Measurements from ENCODE around the gene TRPM7. TPM values are rescaled to one million over a fixed set of nuclear protein-coding genes. Genes with fewer than 3 reads are reported as not detected.

Gene TRPM7
- total and polyA plus RNA-seq, 4 donors, result 17.6 to 59.7 (median 37.1) TPM

DNA sequence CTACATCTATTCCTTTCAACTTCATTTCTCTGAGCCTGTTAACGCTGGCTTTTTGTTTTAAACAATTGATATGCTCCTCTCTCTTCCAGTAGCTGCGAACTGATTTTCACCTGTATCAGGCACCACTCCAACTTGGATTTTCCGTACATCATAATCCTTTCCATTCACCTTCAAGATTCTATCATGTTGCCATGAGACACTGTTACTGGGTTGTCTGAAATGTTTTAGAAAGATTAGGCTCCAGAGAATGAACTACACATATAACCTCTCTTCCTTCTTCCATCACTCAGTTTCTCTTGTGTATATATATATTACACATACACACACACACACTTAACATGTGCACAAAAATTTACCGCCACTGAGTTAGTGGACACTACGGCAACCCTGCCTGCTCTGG lies 140.0 kb downstream of the TRPM7 start, which contains the start of gene USP50:
Gene USP50, minus strand, starts transcription at position 101 of the 400 bp plus-strand sequence. CDS start 141 bp downstream, outside the sequence.
- 97% methylated on average over 3 of the region's 5 CpGs for WGBS (ENCODE audit: insufficient coverage)
- Histone ChIP-seq H3K27ac (ENCODE audit: low read depth, low read length) (no peak within 1 kb of the TSS), H3K4me3 (ENCODE audit: low read depth, low read length) (no peak within 1 kb of the TSS), H3K36me3 (ENCODE audit: control insufficient read depth, insufficient read depth, low read length) (no peaks in the 10 kb centered on the region), H3K9me3 (ENCODE audit: control insufficient read depth, insufficient read depth, low read length) (no peaks in the 10 kb centered on the region), H3K27me3 (ENCODE audit: control insufficient read depth, insufficient read depth, low read length) (no peaks in the 10 kb centered on the region), H3K4me1 (ENCODE audit: control insufficient read depth, insufficient read depth, low read length) (no peaks in the 10 kb centered on the region)
- DNase-seq (ENCODE audit: low read depth in 4 of 6, low spot score in 6 of 6), result no peak

DNA sequence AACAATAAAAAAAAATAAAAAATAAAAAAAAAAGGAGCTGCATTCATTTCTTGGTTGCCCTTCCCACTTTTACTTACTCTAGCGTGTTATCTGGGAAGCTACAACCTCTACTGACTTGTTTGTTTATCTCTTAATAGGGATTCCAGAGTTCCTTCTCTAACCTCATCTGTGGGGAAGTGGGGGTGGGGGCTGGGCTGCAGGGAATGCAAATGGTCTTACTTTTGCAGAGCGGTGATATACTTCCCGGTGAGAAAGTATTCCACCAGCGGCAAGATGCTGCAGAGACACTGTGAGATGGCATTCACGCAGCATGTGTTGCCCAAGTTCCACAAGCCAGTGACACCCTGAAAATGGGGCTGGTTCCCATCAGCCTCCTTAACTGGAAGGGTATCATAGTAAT lies 142.2 kb downstream of the TRPM7 start:
- DNase-seq (ENCODE audit: low read depth in 4 of 6, low spot score in 6 of 6), result no peak
- H3K27ac ChIP-seq (ENCODE audit: low read depth, low read length), result no peak overlapping the region
- no peaks in the 10 kb centered on the region for H3K4me1 ChIP-seq (ENCODE audit: control insufficient read depth, insufficient read depth, low read length)
- H3K27me3 ChIP-seq (ENCODE audit: control insufficient read depth, insufficient read depth, low read length), result no peaks in the 10 kb centered on the region
- H3K4me3 ChIP-seq (ENCODE audit: low read depth, low read length), result no peak overlapping the region
- H3K36me3 ChIP-seq (ENCODE audit: control insufficient read depth, insufficient read depth, low read length), result no peaks in the 10 kb centered on the region
- WGBS (ENCODE audit: insufficient coverage), result 75% methylated on average over 4 of the region's 5 CpGs
- no peaks in the 10 kb centered on the region for H3K9me3 ChIP-seq (ENCODE audit: control insufficient read depth, insufficient read depth, low read length)

DNA sequence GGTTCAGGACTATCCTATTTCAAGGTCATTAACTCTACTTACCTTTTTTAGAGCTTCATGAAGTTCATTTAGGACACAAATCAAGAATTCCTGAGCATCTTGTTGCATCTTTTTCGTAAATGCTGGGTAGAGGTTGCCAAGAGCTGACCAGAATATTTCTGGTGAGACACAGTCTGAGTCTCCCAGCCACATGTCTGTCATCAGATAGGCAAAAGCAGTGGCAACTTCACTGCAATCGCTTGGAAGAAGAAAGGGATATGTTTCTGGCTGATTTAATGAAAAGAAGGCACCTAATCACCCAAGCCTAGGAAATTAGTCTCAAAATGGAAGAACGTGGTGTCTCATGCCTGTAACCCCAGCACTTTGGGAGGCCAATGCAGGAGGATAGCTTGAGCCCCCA lies 143.0 kb downstream of the TRPM7 start:
- H3K36me3 ChIP-seq (ENCODE audit: control insufficient read depth, insufficient read depth, low read length), result no peaks in the 10 kb centered on the region
- H3K27ac ChIP-seq (ENCODE audit: low read depth, low read length), result no peak overlapping the region
- H3K4me1 ChIP-seq (ENCODE audit: control insufficient read depth, insufficient read depth, low read length), result no peaks in the 10 kb centered on the region
- no peaks in the 10 kb centered on the region for H3K27me3 ChIP-seq (ENCODE audit: control insufficient read depth, insufficient read depth, low read length)
- no peak overlapping the region for H3K4me3 ChIP-seq (ENCODE audit: low read depth, low read length)
- no peak for DNase-seq (ENCODE audit: low read depth in 4 of 6, low spot score in 6 of 6)
- WGBS (ENCODE audit: insufficient coverage), result 88% methylated on average over 2 of the region's 3 CpGs
- H3K9me3 ChIP-seq (ENCODE audit: control insufficient read depth, insufficient read depth, low read length), result no peaks in the 10 kb centered on the region

DNA sequence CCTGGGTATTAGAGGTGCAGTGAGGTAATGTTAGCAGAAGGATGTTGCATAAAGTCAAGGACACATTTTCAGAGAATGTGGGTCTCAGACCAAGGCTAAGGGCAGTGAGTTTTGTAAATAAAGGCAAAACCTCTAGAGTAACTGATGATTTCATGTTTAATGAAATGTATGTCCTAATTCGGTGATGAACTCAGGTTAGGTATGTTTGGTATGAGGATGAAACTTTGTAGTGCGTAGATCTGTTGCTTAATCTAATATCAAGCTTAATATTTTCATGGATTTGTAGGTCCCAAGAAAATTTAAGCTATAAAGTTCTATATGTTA lies 143.7 kb downstream of the TRPM7 start:
- Histone ChIP-seq H3K27ac (ENCODE audit: low read depth, low read length) (no peak overlapping the region), H3K4me1 (ENCODE audit: control insufficient read depth, insufficient read depth, low read length) (no peaks in the 10 kb centered on the region), H3K4me3 (ENCODE audit: low read depth, low read length) (no peak overlapping the region), H3K36me3 (ENCODE audit: control insufficient read depth, insufficient read depth, low read length) (no peaks in the 10 kb centered on the region), H3K9me3 (ENCODE audit: control insufficient read depth, insufficient read depth, low read length) (no peaks in the 10 kb centered on the region), H3K27me3 (ENCODE audit: control insufficient read depth, insufficient read depth, low read length) (no peaks in the 10 kb centered on the region)
- DNase-seq (ENCODE audit: low read depth in 4 of 6, low spot score in 6 of 6), result no peak
- no CpG with 5 or more reads among the region's 2 CpGs for WGBS (ENCODE audit: insufficient coverage)

DNA sequence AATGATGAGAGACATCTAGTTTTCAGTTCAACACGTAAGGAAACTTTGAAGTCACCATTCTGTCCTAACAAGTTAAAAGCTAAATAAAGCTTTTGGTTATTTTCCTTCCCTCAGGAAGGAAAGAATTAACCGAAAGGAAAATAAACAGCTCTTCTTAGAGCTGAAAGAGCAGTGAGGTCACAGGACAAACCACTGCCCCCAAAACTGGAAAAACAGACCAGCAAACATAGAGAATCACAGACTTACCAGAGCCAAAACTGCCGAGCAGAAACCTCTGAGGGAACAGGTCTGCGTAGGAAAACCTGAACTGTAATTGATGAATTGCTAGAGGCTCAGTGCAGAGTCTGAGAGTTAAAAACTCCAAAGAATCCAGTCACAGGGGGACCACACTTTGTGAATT lies 154.8 kb downstream of the TRPM7 start:
- no peaks in the 10 kb centered on the region for H3K27me3 ChIP-seq (ENCODE audit: control insufficient read depth, insufficient read depth, low read length)
- H3K9me3 ChIP-seq (ENCODE audit: control insufficient read depth, insufficient read depth, low read length), result no peaks in the 10 kb centered on the region
- H3K36me3 ChIP-seq (ENCODE audit: control insufficient read depth, insufficient read depth, low read length), result no peaks in the 10 kb centered on the region
- H3K4me3 ChIP-seq (ENCODE audit: low read depth, low read length), result no peak overlapping the region
- no peak for DNase-seq (ENCODE audit: low read depth in 4 of 6, low spot score in 6 of 6)
- H3K4me1 ChIP-seq (ENCODE audit: control insufficient read depth, insufficient read depth, low read length), result no peaks in the 10 kb centered on the region
- no peak overlapping the region for H3K27ac ChIP-seq (ENCODE audit: low read depth, low read length)
- WGBS (ENCODE audit: insufficient coverage), result 53% methylated on average over 2 of the region's 4 CpGs

DNA sequence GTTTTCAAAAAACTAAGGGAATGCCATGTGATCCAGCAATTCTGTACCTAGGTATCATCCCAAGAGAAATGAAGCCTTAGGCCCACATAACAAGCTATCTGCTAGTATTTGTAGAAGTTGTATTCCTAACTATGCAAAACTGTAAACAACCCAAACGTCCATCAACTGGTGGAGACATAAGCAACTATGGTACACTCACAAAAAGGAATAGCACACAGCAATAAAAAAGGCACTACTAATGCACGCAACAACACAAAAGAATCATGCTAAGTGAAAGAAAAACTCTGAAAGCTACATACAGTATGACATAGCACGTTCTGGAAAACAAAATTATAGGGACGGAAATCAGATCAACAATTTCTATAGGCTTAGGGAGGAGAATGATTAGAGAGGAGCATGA lies 155.4 kb downstream of the TRPM7 start:
- H3K9me3 ChIP-seq (ENCODE audit: control insufficient read depth, insufficient read depth, low read length), result no peaks in the 10 kb centered on the region
- H3K27ac ChIP-seq (ENCODE audit: low read depth, low read length), result no peak overlapping the region
- WGBS (ENCODE audit: insufficient coverage), result no CpG with 5 or more reads among the region's 4 CpGs
- no peak for DNase-seq (ENCODE audit: low read depth in 4 of 6, low spot score in 6 of 6)
- no peaks in the 10 kb centered on the region for H3K4me1 ChIP-seq (ENCODE audit: control insufficient read depth, insufficient read depth, low read length)
- no peak overlapping the region for H3K4me3 ChIP-seq (ENCODE audit: low read depth, low read length)
- no peaks in the 10 kb centered on the region for H3K36me3 ChIP-seq (ENCODE audit: control insufficient read depth, insufficient read depth, low read length)
- no peaks in the 10 kb centered on the region for H3K27me3 ChIP-seq (ENCODE audit: control insufficient read depth, insufficient read depth, low read length)

DNA sequence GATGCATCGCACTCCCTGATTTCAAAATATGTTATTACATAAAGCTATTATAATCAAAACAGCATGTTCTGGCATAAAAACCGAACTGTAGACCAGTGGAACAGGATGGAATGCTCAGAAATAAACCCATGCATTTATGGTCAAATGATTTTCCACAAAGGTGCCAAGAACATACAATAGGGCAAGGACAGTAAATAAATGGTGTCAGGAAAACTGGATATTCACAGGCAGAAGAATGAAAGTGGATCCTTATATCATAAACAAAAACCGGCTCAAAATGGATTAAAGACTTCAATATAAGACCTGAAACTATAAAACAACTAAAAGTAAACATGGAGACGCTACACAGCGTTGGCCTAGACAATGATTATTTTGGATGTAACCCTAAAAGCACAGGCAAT lies 162.7 kb downstream of the TRPM7 start:
- DNase-seq (ENCODE audit: low read depth in 4 of 6, low spot score in 6 of 6), result peak in 1 of 6 donors; percentile 26
- Histone ChIP-seq H3K36me3 (ENCODE audit: control insufficient read depth, insufficient read depth, low read length) (no peaks in the 10 kb centered on the region), H3K9me3 (ENCODE audit: control insufficient read depth, insufficient read depth, low read length) (no peaks in the 10 kb centered on the region), H3K4me3 (ENCODE audit: low read depth, low read length) (no peak overlapping the region), H3K27ac (ENCODE audit: low read depth, low read length) (no peak overlapping the region), H3K27me3 (ENCODE audit: control insufficient read depth, insufficient read depth, low read length) (no peaks in the 10 kb centered on the region), H3K4me1 (ENCODE audit: control insufficient read depth, insufficient read depth, low read length) (no peaks in the 10 kb centered on the region)
- WGBS (ENCODE audit: insufficient coverage), result no CpG with 5 or more reads among the region's 5 CpGs

DNA sequence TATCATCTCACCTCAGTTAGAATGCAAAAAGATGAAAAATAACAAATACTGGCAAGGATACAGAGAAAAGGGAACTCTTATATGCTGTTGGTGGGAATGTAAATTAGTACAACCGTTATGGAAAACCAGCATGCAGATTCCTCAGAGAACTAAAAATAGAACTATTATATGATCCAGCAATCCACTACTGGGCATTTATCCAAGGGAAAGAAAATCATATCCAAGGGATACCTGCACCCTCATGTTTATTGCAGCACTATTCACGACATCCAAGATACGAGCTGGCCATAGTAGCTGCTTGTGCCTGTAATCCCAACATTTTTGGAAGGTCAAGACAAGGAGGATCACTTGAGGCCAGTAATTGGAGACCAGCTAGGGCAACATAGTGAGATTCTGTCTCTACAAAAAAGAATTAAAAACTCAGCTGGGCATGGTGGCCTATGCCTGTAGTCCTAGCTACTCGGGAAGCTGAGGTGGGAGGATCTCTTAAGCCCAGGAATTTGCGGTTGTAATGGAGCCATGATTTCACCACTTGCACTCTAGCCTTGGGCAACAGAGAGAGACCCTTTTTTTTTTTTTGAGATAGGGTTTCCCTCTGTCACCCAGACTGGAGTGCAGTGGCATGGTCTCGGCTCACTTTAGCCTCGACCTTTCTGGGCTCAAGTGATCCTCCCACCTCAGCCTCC lies 166.7 kb downstream of the TRPM7 start:
- no peak for DNase-seq (ENCODE audit: low read depth in 4 of 6, low spot score in 6 of 6)
- Histone ChIP-seq H3K36me3 (ENCODE audit: control insufficient read depth, insufficient read depth, low read length) (no peaks in the 10 kb centered on the region), H3K4me3 (ENCODE audit: low read depth, low read length) (no peak overlapping the region), H3K9me3 (ENCODE audit: control insufficient read depth, insufficient read depth, low read length) (peaks cover 5% of the 10 kb centered on the region), H3K27me3 (ENCODE audit: control insufficient read depth, insufficient read depth, low read length) (no peaks in the 10 kb centered on the region), H3K4me1 (ENCODE audit: control insufficient read depth, insufficient read depth, low read length) (no peaks in the 10 kb centered on the region), H3K27ac (ENCODE audit: low read depth, low read length) (no peak overlapping the region)
- 90% methylated on average over 6 of the region's 7 CpGs for WGBS (ENCODE audit: insufficient coverage)

DNA sequence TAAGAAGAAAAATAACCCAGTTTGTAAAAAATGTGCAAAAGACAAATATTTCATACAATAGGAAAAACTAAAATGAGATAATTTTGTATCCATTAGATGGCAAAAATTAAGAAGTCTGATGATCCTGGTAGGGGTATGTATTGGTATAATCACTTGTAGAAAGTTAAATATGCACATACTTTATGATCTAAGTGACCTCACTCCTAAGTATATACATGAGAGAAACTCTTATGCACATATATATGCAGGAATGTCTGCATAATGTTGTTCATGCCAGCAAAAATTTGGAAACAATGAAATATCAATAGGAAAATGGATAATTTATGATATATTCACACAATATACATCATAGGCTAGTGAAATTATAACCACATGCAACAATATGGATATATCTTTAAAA lies 173.6 kb downstream of the TRPM7 start:
- DNase-seq (ENCODE audit: low read depth in 4 of 6, low spot score in 6 of 6), result no peak
- Histone ChIP-seq H3K27ac (ENCODE audit: low read depth, low read length) (no peak overlapping the region), H3K36me3 (ENCODE audit: control insufficient read depth, insufficient read depth, low read length) (no peaks in the 10 kb centered on the region), H3K4me3 (ENCODE audit: low read depth, low read length) (no peak overlapping the region), H3K9me3 (ENCODE audit: control insufficient read depth, insufficient read depth, low read length) (peaks cover 6% of the 10 kb centered on the region), H3K27me3 (ENCODE audit: control insufficient read depth, insufficient read depth, low read length) (no peaks in the 10 kb centered on the region), H3K4me1 (ENCODE audit: control insufficient read depth, insufficient read depth, low read length) (no peaks in the 10 kb centered on the region)
